Measurements from ENCODE around the gene OR10V1.

Gene OR10V1

DNA sequence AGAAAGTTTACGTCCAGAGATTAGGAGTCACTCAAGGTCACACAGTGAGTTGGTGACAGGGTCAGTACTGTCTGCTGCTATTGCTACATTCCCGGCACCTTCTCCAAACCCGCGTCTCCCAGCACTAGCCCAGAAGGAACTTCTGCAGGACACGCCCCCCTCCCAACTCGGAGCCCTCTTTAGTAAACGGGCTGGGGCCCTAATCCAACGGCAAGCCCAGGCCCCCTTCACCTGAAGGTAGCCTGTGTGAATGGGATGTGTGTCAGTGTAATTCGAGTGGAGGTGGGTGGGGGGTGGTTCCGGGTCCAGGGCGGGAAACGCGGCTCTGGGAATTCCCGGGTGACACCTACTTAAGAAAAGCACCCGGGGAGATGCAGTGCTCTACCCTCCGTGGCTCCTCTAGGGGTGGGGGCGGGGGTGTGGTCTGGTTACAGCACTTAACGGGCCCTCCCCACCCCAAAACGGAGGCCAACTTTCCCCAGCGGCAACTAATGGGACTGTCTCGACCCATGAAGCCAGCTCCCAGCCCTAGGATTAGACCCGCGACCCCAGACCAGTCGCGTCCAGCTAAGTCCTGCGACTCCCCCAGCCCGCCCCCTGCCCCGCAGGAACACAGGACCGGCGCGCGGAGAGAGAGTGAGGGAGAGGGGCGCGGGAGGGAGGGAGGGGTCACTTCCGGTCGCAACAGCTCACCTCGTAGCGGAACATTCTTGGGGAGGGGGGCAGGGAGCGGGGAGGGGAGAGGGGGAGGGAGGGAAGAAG, 45.3 kb downstream of the OR10V1 start:
- no peak for DNase-seq (ENCODE audit: low spot score)

DNA sequence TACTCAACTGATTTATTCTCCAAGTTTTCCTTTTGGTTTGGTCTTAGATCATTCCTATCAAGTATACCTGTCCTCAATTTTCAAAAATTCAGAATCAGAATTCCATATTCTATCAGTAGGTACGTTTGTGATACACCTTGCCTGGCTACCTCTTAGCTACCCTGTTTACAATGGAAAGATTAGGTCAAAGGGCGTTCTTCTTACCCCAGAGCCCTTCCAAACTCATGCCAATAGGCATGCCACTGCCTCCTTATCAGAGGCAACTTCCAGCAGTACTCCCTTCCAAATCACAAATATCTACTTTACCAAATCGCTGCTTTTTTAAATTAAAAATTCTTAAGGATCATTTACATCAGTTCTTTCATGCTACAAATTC, 45.8 kb downstream of the OR10V1 start:
- no peak for DNase-seq (ENCODE audit: low spot score)

DNA sequence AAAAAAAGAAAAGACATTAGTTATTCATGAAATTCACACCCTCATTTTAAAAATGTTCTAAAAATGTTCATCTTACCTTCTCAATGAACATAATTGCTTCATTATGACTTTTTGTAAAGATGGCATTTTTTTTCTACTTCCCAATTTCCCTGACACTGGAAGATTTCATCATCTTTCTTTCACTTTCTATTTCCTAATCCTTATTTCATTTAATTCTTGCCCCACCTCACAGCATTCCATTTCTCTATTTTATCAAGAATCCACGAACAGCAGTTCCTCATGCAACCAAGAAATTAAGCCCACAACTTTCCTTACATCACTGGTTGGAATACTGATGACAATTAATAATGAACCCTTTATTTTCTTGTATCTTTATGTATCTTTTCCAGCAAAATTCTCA, 46.7 kb downstream of the OR10V1 start:
- no peak for DNase-seq (ENCODE audit: low spot score)
